Liver (tissue), 9 donors: ENCODE results near the gene CDIPT. TPM values are rescaled to one million over a fixed set of nuclear protein-coding genes. Genes with fewer than 3 reads are reported as not detected.

ENCODE experiments used
- DNase-seq: peaks from one replicate; pipeline ENCODE4 v3.0.0-alpha.2; 2017; ENCODE audit warnings: low spot score
- H3K27ac ChIP-seq, 2 donors: one replicate each; pipeline ENCODE4 v1.7.0; 2013; ENCODE audit warnings: inconsistent platforms in 2 of 2, low read length in 2 of 2, control low read depth in 1 of 2, low read depth in 1 of 2, mild to moderate bottlenecking in 1 of 2
- H3K27me3 ChIP-seq, 4 donors: one replicate each; pipeline versions ENCODE4 v1.6.1 to v1.7.0; 2013; ENCODE audit warnings: low read length in 3 of 4, inconsistent platforms in 1 of 4, mild to moderate bottlenecking in 1 of 4, moderate library complexity in 1 of 4; ENCODE audit not compliant: control insufficient read depth in 4 of 4, insufficient read depth in 4 of 4
- H3K36me3 ChIP-seq, 4 donors: one replicate each; pipeline versions ENCODE4 v1.6.1 to v1.7.0; 2013; ENCODE audit warnings: low read length in 3 of 4, mild to moderate bottlenecking in 3 of 4, low read depth in 1 of 4, moderate library complexity in 1 of 4; ENCODE audit not compliant: control insufficient read depth in 4 of 4, insufficient read depth in 3 of 4
- H3K4me1 ChIP-seq, 4 donors: one replicate each; pipeline versions ENCODE4 v1.6.1 to v1.7.0; 2013; ENCODE audit warnings: low read length in 3 of 4, mild to moderate bottlenecking in 3 of 4, moderate library complexity in 1 of 4; ENCODE audit not compliant: control insufficient read depth in 4 of 4, insufficient read depth in 4 of 4
- H3K4me3 ChIP-seq, 3 donors: one replicate each; pipeline versions ENCODE4 v1.6.1 to v1.7.0; 2013; ENCODE audit warnings: low read length in 3 of 3, control low read depth in 1 of 3, low read depth in 1 of 3, mild to moderate bottlenecking in 1 of 3
- H3K9ac ChIP-seq, 2 donors: one replicate each; pipeline ENCODE4 v1.7.0; 2013; ENCODE audit warnings: low read length in 2 of 2, mild to moderate bottlenecking in 2 of 2, moderate library complexity in 2 of 2, control low read depth in 1 of 2, low read depth in 1 of 2
- H3K9me3 ChIP-seq, 4 donors: one replicate each; pipeline versions ENCODE4 v1.6.1 to v1.7.0; 2013; ENCODE audit warnings: low read length in 3 of 4; ENCODE audit not compliant: control insufficient read depth in 4 of 4
- EGR1 ChIP-seq, 2 donors: IDR thresholded peaks; 2 replicates each; pipeline ENCODE4 v1.6.1; 2016 to 2018; ENCODE audit warnings: antibody characterized with exemption in 2 of 2, low read depth in 2 of 2
- FOXA1 ChIP-seq: IDR thresholded peaks from 2 replicates; pipeline ENCODE4 v1.6.1; 2016; ENCODE audit warnings: antibody characterized with exemption
- FOXA2 ChIP-seq: IDR thresholded peaks from 2 replicates; pipeline ENCODE4 v1.6.1; 2016; ENCODE audit warnings: antibody characterized with exemption
- GABPA ChIP-seq, 2 donors: IDR thresholded peaks in 1 of 2; conservative IDR thresholded peaks in 1 of 2; 2 replicates each; pipeline ENCODE4 v1.6.1; 2016; ENCODE audit warnings: antibody characterized with exemption in 2 of 2, mild to moderate bottlenecking in 1 of 2, moderate library complexity in 1 of 2
- HNF4A ChIP-seq, 2 donors: conservative IDR thresholded peaks; 2 replicates each; pipeline ENCODE4 v1.6.1; 2016; ENCODE audit warnings: antibody characterized with exemption in 2 of 2, mild to moderate bottlenecking in 2 of 2
- HNF4G ChIP-seq: IDR thresholded peaks from 2 replicates; pipeline ENCODE4 v1.6.1; 2016; ENCODE audit warnings: antibody characterized with exemption
- JUND ChIP-seq, 2 donors: IDR thresholded peaks; 2 replicates each; pipeline ENCODE4 v1.6.1; 2016; ENCODE audit warnings: antibody characterized with exemption in 2 of 2
- NR2F2 ChIP-seq: IDR thresholded peaks from 2 replicates; pipeline ENCODE4 v1.6.1; 2016; ENCODE audit warnings: antibody characterized with exemption
- RAD21 ChIP-seq, 2 donors: IDR thresholded peaks; 2 replicates each; pipeline ENCODE4 v1.6.1; 2016; ENCODE audit warnings: antibody characterized with exemption in 2 of 2, mild to moderate bottlenecking in 2 of 2
- RXRA ChIP-seq, 2 donors: IDR thresholded peaks; 2 replicates each; pipeline ENCODE4 v1.6.1; 2017 to 2018; ENCODE audit warnings: antibody characterized with exemption in 2 of 2, mild to moderate bottlenecking in 1 of 2
- SP1 ChIP-seq: IDR thresholded peaks from 2 replicates; pipeline ENCODE4 v1.6.1; 2018; ENCODE audit warnings: antibody characterized with exemption, mild to moderate bottlenecking
- TAF1 ChIP-seq: conservative IDR thresholded peaks from 2 replicates; pipeline ENCODE4 v1.6.1; 2016; ENCODE audit warnings: antibody characterized with exemption, mild to moderate bottlenecking
- YY1 ChIP-seq: IDR thresholded peaks from 2 replicates; pipeline ENCODE4 v1.6.1; 2016; ENCODE audit warnings: antibody characterized with exemption, mild to moderate bottlenecking
- WGBS: extraction: QIAGEN DNeasy Blood & Tissue Kit; methylation state at CpG from one replicate; pipeline ENCODE4 v1.1.7; 2013; 5-methylcytosine and 5-hydroxymethylcytosine counted together
- polyA plus RNA-seq, 2 donors: library from polyadenylated mRNA; stranded (reverse) in 1 of 2; unstranded in 1 of 2; fragments of 200-250 nt in 1 of 2; fragments of >200 nt in 1 of 2; fragmentation: Nextera tagmentation in 1 of 2; extraction: Ambion mirVana in 1 of 2; gene quantifications; one replicate each; pipeline versions ENCODE4 v1.2.1 to v1.2.3, GENCODE V29; 2013 to 2015
- total RNA-seq, 2 donors: library from RNA; depleted of rRNA; stranded (reverse); fragments of >200 nt; gene quantifications; one replicate each; pipeline ENCODE4 v1.2.3, GENCODE V29; 2014
- TF ChIP-seq, protein P1 (sequence below): fragments of 150-350 bp; IDR thresholded peaks from 2 replicates; pipeline ENCODE4 v1.5.1; 2017; ENCODE audit warnings: improper control_type of control experiment, low read depth, low read length; ENCODE audit not compliant: missing input control
- TF ChIP-seq, protein P2 (sequence below): IDR thresholded peaks from 2 replicates; pipeline ENCODE4 v1.6.1; 2016; ENCODE audit warnings: antibody characterized with exemption
- TF ChIP-seq, protein P3 (sequence below): IDR thresholded peaks from 2 replicates; pipeline ENCODE4 v1.6.1; 2016; ENCODE audit warnings: antibody characterized with exemption
- TF ChIP-seq, protein P4 (sequence below): IDR thresholded peaks from 2 replicates; pipeline ENCODE4 v1.6.1; 2016; ENCODE audit warnings: antibody characterized with exemption, mild to moderate bottlenecking
- TF ChIP-seq, protein P5 (sequence below): IDR thresholded peaks from 2 replicates; pipeline ENCODE4 v1.6.1; 2016; ENCODE audit warnings: antibody characterized with exemption
- donor health status: healthy.
- donor health status: healthy.
- donor health status: healthy.
- donor health status: healthy.
- donor health status: healthy.

Gene CDIPT
- total and polyA plus RNA-seq, 4 donors: 31.4 to 102 (median 38.4) TPM

DNA sequence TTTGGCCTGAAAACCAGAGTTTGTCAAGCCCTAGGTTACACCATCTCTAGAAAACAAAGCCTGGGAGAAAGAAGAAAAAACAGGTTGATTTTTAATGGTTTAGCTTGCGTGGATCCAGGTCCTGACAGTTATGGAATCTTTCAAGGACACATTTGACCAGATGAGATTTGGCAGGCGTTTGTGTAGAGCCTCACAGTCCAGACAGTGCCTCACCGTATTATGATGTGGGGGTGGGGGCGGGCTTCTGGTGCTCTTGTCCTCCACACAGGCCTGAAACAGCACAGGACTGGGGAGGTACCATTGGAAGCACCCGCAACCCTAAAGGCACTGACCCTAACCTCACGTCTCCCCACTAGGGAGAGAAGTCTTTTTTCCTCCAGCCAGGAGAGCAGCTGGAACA lies 23.2 kb downstream of the CDIPT start:
- Histone ChIP-seq H3K36me3 (peaks cover 17 to 64% (median 19%) of the 10 kb centered on the region in 4 donors), H3K4me1 (no peaks in the 10 kb centered on the region), H3K27ac (no peak overlapping the region), H3K9ac (no peak overlapping the region), H3K4me3 (no peak overlapping the region), H3K9me3 (no peaks in the 10 kb centered on the region), H3K27me3 (no peaks in the 10 kb centered on the region)
- 96% methylated on average over 6 of the region's 6 CpGs for WGBS
- no peak for TF ChIP-seq TAF1
- no peak for TF ChIP-seq FOXA1
- TF ChIP-seq GABPA (IDR thresholded peaks at IDR 0.05 in 1 of 2, conservative IDR thresholded peaks at IDR 0.05 in 1 of 2): no peak
- no peak for TF ChIP-seq RXRA (IDR thresholded peaks at IDR 0.05)
- TF ChIP-seq, protein P1, sequence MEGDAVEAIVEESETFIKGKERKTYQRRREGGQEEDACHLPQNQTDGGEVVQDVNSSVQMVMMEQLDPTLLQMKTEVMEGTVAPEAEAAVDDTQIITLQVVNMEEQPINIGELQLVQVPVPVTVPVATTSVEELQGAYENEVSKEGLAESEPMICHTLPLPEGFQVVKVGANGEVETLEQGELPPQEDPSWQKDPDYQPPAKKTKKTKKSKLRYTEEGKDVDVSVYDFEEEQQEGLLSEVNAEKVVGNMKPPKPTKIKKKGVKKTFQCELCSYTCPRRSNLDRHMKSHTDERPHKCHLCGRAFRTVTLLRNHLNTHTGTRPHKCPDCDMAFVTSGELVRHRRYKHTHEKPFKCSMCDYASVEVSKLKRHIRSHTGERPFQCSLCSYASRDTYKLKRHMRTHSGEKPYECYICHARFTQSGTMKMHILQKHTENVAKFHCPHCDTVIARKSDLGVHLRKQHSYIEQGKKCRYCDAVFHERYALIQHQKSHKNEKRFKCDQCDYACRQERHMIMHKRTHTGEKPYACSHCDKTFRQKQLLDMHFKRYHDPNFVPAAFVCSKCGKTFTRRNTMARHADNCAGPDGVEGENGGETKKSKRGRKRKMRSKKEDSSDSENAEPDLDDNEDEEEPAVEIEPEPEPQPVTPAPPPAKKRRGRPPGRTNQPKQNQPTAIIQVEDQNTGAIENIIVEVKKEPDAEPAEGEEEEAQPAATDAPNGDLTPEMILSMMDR: no peak
- no peak for DNase-seq

DNA sequence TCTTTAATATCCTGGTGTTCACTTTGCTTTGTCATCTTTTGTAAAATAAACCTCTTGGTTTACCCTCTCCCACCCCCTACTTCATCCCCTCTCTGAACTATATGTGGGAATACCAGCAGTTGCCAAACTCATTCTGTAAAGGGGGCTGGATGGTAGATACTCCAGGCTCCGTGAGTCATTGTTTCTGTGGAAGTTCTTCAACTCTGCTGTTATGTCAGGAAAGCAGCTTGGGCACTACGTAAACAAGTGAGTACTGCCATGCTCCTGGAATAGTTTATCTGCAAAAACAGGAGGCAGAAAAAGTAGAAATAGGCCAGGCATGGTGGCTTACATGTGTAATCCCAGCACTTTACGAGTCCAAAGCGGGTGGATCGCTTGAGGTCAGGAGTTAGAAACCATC lies 25.2 kb downstream of the CDIPT start:
- H3K9me3 ChIP-seq: no peaks in the 10 kb centered on the region
- no peak overlapping the region for H3K9ac ChIP-seq
- TF ChIP-seq RXRA (IDR thresholded peaks at IDR 0.05) (no peak), TAF1 (no peak), RAD21 (IDR thresholded peaks at IDR 0.05) (no peak), JUND (IDR thresholded peaks at IDR 0.05) (no peak), EGR1 (IDR thresholded peaks at IDR 0.05; ENCODE audit: low read depth in 2 of 2) (no peak), NR2F2 (no peak), HNF4G (no peak)
- TF ChIP-seq, protein P2, sequence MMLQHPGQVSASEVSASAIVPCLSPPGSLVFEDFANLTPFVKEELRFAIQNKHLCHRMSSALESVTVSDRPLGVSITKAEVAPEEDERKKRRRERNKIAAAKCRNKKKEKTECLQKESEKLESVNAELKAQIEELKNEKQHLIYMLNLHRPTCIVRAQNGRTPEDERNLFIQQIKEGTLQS: no peak
- TF ChIP-seq, protein P3, sequence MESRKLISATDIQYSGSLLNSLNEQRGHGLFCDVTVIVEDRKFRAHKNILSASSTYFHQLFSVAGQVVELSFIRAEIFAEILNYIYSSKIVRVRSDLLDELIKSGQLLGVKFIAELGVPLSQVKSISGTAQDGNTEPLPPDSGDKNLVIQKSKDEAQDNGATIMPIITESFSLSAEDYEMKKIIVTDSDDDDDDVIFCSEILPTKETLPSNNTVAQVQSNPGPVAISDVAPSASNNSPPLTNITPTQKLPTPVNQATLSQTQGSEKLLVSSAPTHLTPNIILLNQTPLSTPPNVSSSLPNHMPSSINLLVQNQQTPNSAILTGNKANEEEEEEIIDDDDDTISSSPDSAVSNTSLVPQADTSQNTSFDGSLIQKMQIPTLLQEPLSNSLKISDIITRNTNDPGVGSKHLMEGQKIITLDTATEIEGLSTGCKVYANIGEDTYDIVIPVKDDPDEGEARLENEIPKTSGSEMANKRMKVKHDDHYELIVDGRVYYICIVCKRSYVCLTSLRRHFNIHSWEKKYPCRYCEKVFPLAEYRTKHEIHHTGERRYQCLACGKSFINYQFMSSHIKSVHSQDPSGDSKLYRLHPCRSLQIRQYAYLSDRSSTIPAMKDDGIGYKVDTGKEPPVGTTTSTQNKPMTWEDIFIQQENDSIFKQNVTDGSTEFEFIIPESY: no peak
- no peak for DNase-seq
- H3K4me3 ChIP-seq: no peak overlapping the region
- 96% methylated on average over 5 of the region's 5 CpGs for WGBS
- H3K36me3 ChIP-seq: peaks cover 22 to 67% (median 28%) of the 10 kb centered on the region in 4 donors
- no peak overlapping the region for H3K27ac ChIP-seq
- no peaks in the 10 kb centered on the region for H3K4me1 ChIP-seq
- H3K27me3 ChIP-seq: no peaks in the 10 kb centered on the region

DNA sequence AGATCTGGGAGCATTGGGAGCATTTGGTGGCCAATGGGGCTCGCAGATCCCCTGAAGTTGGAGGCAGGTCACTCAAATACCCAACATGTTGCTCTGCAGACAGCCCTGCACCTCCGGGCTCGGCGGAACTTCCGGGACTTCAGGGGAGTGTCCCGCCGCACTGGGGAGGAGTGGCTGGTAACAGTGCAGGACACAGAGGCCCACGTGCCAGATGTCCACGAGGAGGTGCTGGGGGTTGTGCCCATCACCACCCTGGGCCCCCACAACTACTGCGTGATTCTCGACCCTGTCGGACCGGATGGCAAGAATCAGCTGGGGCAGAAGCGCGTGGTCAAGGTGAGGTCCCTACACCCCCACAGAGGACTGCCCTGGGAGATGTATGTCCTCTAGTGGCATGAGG lies 26.4 kb downstream of the CDIPT start:
- Histone ChIP-seq H3K36me3 (peaks cover 20 to 61% (median 24%) of the 10 kb centered on the region in 4 donors), H3K9ac (no peak overlapping the region), H3K4me1 (peaks cover 0 to 2% (median 0%) of the 10 kb centered on the region in 4 donors), H3K27me3 (no peaks in the 10 kb centered on the region), H3K27ac (no peak overlapping the region), H3K4me3 (no peak overlapping the region), H3K9me3 (no peaks in the 10 kb centered on the region)
- WGBS: 93% methylated on average over 15 of the region's 15 CpGs
- TF ChIP-seq RXRA (IDR thresholded peaks at IDR 0.05): no peak
- TF ChIP-seq FOXA1: no peak
- no peak for TF ChIP-seq YY1
- TF ChIP-seq RAD21 (IDR thresholded peaks at IDR 0.05): no peak
- no peak for TF ChIP-seq HNF4A (conservative IDR thresholded peaks at IDR 0.05)
- TF ChIP-seq EGR1 (IDR thresholded peaks at IDR 0.05; ENCODE audit: low read depth in 2 of 2): no peak
- TF ChIP-seq FOXA2: no peak
- TF ChIP-seq SP1: no peak
- TF ChIP-seq, protein P4, sequence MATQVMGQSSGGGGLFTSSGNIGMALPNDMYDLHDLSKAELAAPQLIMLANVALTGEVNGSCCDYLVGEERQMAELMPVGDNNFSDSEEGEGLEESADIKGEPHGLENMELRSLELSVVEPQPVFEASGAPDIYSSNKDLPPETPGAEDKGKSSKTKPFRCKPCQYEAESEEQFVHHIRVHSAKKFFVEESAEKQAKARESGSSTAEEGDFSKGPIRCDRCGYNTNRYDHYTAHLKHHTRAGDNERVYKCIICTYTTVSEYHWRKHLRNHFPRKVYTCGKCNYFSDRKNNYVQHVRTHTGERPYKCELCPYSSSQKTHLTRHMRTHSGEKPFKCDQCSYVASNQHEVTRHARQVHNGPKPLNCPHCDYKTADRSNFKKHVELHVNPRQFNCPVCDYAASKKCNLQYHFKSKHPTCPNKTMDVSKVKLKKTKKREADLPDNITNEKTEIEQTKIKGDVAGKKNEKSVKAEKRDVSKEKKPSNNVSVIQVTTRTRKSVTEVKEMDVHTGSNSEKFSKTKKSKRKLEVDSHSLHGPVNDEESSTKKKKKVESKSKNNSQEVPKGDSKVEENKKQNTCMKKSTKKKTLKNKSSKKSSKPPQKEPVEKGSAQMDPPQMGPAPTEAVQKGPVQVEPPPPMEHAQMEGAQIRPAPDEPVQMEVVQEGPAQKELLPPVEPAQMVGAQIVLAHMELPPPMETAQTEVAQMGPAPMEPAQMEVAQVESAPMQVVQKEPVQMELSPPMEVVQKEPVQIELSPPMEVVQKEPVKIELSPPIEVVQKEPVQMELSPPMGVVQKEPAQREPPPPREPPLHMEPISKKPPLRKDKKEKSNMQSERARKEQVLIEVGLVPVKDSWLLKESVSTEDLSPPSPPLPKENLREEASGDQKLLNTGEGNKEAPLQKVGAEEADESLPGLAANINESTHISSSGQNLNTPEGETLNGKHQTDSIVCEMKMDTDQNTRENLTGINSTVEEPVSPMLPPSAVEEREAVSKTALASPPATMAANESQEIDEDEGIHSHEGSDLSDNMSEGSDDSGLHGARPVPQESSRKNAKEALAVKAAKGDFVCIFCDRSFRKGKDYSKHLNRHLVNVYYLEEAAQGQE: no peak
- no peak for TF ChIP-seq JUND (IDR thresholded peaks at IDR 0.05)
- no peak for TF ChIP-seq HNF4G
- TF ChIP-seq, protein P5, sequence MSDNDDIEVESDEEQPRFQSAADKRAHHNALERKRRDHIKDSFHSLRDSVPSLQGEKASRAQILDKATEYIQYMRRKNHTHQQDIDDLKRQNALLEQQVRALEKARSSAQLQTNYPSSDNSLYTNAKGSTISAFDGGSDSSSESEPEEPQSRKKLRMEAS: no peak
- no peak for DNase-seq
